HG02759 (cell line): ENCODE results near the gene PXK.

ENCODE experiments used
- ATAC-seq: cut with Tn5 transposase; IDR thresholded peaks from one replicate; pipeline ENCODE4 v1.9.1; 2021; ENCODE audit warnings: mild to moderate bottlenecking, moderate library complexity; ENCODE audit not compliant: unreplicated experiment

Gene PXK

DNA sequence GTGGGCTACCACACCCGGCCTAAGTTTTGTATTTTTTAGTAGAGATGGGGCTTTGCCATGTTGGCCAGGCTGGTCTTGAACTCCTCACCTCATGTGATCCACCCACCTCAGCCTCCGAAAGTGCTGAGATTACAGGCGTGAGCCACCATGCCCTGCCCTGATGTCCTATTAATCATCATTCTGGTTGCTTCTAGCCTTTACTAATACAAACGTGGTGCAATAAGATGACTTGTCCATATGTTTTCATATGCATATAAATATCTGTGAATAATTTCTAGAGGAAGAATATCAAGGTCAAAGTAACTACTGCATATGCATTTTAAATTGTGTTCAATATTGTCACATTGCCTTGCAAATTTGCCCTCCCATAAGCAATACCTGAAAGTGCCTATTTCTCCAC lies 126.5 kb downstream of the PXK start:
- ATAC-seq: no peak

DNA sequence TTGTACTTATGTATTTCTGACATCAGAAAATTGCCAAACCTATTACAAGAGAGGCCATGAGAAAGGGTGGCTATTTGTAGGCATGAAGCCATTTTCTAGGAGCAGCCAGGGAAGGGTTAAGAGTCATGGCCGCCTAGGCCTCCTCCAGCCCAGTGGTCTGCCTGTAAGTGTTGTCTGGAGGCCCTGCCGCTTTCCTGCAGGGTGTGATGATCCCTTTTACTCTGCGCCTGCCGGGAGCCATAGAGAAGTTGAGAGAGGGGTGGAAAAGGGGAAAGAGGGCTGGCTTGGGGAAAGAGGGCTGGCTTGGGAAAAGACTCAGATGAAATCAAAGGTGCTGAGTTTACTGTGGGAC lies 130.1 kb downstream of the PXK start:
- no peak for ATAC-seq

GRCh38 chr3:58463181-58463941 lies 130.7 kb downstream of the PXK start:
- ATAC-seq: peak; percentile 87

DNA sequence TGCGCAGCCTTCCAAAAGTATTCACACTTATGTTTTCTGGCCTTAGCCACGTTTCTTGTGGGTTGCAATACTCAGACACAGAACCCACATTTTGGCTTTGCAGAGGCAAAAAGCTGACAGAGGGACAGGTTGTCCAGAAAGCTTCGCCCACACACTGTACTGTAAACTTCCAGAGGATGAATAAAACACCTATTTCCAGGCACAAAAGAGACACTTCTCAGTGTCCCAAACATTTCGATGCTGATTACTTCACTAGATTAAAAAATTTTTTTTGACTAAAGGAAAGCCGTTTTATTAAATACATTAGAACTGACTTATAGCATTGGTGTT lies 131.2 kb downstream of the PXK start:
- ATAC-seq: no peak

DNA sequence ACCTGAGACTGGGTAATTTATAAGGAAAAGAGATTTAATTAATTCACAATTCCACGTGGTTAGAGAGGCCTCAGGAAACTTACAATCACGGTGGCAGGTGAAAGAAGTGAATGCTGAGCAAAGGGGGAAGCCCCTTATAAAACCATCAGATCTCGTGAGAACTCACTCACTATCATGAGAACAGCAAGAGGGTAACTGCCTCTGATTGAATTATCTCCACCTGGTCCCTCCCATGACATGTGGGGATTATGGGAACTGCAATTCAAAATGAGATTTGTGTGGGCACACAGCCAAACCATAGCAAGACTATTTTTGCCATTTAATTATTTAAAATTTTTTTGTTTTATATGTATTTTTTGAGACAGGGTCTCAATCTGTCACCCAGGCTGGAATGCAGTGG lies 132.2 kb downstream of the PXK start:
- no peak for ATAC-seq

DNA sequence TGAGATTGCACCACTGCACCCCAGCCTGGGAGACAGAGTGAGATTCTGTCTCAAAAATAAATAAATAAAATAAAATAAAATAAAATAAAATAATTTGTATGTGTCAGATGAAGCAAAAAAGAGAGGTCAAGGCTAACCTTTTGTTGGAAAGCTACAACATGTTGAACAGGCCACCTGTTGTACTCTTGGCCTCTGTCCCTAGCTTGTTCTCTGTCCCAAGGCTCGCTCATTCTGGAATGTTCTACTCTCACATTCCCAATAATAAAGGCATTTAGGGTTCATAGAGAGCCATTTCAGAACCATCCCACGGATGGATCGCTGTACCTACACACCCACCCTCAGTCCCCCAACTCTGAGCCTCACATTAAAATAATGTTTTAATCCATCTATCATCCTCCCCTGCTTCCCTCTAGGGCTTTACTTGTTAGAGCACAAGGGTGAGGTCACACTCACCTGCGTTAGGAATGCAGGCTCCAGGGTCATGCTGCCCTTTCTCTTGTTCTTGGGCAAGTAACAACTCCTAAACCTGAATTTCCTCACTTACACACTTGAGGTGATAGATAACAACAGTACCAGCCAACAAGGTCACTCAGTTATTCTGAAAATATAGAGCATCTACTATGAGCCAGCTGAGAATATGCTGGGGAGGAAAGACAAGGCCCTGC lies 134.3 kb downstream of the PXK start:
- ATAC-seq: no peak

DNA sequence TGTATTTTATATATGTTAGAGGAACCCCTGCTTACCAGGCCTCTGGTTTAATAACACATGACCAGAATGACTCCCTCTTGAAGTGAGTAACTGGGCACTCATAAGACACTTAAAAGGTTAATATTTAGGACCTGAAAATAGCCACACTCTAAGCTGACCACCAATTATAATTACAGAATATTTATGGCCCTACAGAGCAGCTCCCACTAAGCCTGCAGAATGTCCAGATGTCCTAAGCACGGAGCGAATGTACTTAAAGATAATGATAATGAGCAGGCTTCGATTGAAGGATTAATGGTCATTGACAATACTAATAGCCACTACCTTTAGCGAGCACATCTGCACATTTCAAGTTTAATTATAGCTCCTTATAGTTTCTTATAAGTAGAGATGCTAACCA lies 136.4 kb downstream of the PXK start:
- ATAC-seq: no peak

DNA sequence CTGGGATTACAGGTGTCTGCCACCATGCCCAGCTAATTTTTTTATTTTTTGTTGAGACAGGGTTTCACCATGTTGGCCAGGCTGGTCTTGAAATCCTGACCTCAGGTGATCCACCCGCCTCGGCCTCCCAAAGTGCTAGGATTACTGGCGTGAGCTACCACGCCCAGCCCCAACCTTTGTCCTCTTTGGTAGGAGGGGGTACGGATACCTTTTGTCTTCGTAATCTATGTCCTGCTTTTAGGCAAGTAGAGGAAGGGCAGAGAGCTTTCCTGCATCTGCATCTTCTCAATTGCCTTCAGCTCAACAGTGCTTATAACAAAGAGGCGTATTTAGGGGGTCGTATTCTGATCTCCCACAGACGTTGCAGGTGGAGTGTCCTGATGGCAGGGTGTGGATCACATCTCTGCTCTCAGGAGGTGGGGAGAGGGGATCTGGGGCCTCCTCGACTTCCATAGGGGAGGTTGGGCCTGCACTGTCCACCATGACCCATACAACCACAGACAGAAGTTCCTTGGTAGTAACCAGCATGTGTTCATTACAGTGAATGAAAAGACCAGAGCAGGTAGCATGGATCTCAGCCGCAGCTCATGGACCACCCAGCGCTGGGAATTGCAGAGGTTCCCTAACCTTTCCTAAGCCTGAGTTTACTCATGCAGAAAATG lies 137.8 kb downstream of the PXK start:
- no peak for ATAC-seq

- no peak for ATAC-seq
Measured at GRCh38 chr3:58471025-58471887, 138.6 kb downstream of the PXK start.

- no peak for ATAC-seq
Measured at GRCh38 chr3:58473275-58473674, 140.6 kb downstream of the PXK start.

- ATAC-seq: no peak
Measured at GRCh38 chr3:58474348-58474911, 141.7 kb downstream of the PXK start.

GRCh38 chr3:58474967-58475578 lies 142.4 kb downstream of the PXK start:
- no peak for ATAC-seq
